Naive B cell (primary cell): ENCODE results near the gene SV2C. TPM values are rescaled to one million over a fixed set of nuclear protein-coding genes. Genes with fewer than 3 reads are reported as not detected.

Experiments used
- ATAC-seq, 2 donors: fragments of 150-1000 bp; cut with Tn5 transposase; 2 replicates each; pipeline ENCODE4 v1.10.0; 2021; ENCODE audit warnings: low read depth in 2 of 2, mild to moderate bottlenecking in 2 of 2, moderate library complexity in 2 of 2
- DNase-seq: peaks from one replicate; pipeline ENCODE4 v3.0.0; 2022
- H3K27ac Mint-ChIP-seq, 6 donors: one replicate each; pipeline ENCODE4 v1.8.0; 2020 to 2022; ENCODE audit warnings: mild to moderate bottlenecking in 6 of 6, mixed read lengths in 6 of 6, moderate library complexity in 5 of 6, inconsistent platforms in 2 of 6
- H3K27me3 Mint-ChIP-seq, 3 donors: one replicate each; pipeline ENCODE4 v1.8.0; 2021 to 2022; ENCODE audit warnings: mixed read lengths in 3 of 3, mild to moderate bottlenecking in 1 of 3
- H3K36me3 Mint-ChIP-seq, 2 donors: one replicate each; pipeline ENCODE4 v1.8.0; 2020 to 2022; ENCODE audit warnings: mixed read lengths in 2 of 2, inconsistent platforms in 1 of 2, mild to moderate bottlenecking in 1 of 2
- H3K4me1 Mint-ChIP-seq, 3 donors: one replicate each; pipeline ENCODE4 v1.8.0; 2020 to 2022; ENCODE audit warnings: mixed read lengths in 3 of 3, inconsistent platforms in 1 of 3, mild to moderate bottlenecking in 1 of 3, moderate library complexity in 1 of 3
- H3K4me3 Mint-ChIP-seq, 8 donors: one replicate each; pipeline ENCODE4 v1.8.0; 2020 to 2022; ENCODE audit warnings: mild to moderate bottlenecking in 8 of 8, mixed read lengths in 8 of 8, moderate library complexity in 8 of 8, inconsistent platforms in 2 of 8
- H3K9me3 Mint-ChIP-seq, 7 donors: one replicate each; pipeline ENCODE4 v1.8.0; 2020 to 2022; ENCODE audit warnings: mixed read lengths in 7 of 7, mild to moderate bottlenecking in 5 of 7, inconsistent platforms in 2 of 7, moderate library complexity in 1 of 7
- polyA plus RNA-seq, 6 donors: library from polyadenylated mRNA; unstranded; fragments of 300-500 nt; fragmentation: Illumina TruSeq; gene quantifications; one replicate each; pipeline ENCODE4 v1.2.3, GENCODE V29; 2021; ENCODE audit warnings: low read depth in 6 of 6

The SV2C gene
- polyA plus RNA-seq, 6 donors from 2014 or later, result not detected

DNA sequence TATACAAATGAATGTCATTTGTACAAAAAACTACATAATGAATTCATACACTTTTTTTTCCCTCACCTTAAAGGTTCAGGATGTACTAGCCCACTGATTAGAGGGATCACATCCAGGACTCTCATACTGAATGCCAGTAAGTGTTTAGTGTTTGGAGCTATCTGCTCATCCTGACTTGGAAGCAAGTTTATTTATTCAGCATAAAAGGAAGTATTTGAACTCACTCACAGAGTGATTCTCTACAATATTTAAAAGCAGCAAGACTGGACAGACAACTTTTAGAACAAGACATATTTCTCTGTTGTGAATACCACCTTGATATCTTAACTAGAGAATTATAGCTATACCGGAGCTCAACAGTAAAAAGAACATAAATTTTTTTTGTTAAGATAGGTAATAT lies 305.1 kb downstream of the SV2C start:
- Mint-ChIP-seq H3K27ac (no peak overlapping the region), H3K4me1 (peaks cover 12 to 18% (median 13%) of the 10 kb centered on the region in 3 donors), H3K4me3 (no peak overlapping the region), H3K9me3 (no peaks in the 10 kb centered on the region), H3K36me3 (no peaks in the 10 kb centered on the region), H3K27me3 (peaks cover 10 to 14% (median 13%) of the 10 kb centered on the region in 3 donors)
- DNase-seq (no peak), ATAC-seq (no peak)

DNA sequence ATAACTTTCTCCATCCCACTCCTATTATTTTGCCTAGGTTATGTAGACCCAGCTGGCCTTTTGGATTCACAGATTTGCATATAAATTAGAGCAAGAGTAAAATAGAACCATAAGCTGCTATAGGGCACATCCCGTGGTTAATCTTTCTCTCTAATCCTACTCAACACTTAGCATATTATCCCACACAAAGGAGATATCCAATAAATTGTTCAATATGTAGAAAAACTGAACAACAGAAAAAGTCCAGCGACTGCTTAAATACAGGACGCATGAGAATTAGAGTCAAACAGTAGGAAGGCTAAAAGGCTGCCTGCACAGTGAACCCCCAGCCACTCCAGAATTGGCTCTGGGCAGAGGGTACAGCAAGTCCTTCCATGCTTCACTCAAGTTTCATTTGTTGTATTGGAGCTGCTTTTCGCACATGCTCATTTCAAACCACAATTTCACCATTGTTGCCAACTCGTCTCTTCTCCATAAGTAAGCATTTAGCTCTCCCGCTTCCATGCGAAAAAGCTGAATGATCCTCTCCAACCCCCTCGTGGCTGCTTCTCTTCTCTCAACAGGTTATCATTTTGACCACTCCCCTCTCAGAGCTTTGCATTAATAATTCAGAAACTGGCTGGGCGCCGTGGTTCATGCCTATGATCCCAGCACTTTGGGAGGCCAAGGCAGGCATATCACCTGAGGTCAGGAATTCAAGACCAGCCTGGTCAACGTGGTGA lies 305.8 kb downstream of the SV2C start:
- DNase-seq, result no peak
- peaks cover 8 to 14% (median 13%) of the 10 kb centered on the region in 3 donors for H3K27me3 Mint-ChIP-seq
- peaks cover 12 to 18% (median 13%) of the 10 kb centered on the region in 3 donors for H3K4me1 Mint-ChIP-seq
- no peak for ATAC-seq
- H3K36me3 Mint-ChIP-seq, result no peaks in the 10 kb centered on the region
- peak overlapping the region in 1 of 6 donors; percentile 66 for H3K27ac Mint-ChIP-seq
- H3K9me3 Mint-ChIP-seq, result no peaks in the 10 kb centered on the region
- H3K4me3 Mint-ChIP-seq, result no peak overlapping the region

DNA sequence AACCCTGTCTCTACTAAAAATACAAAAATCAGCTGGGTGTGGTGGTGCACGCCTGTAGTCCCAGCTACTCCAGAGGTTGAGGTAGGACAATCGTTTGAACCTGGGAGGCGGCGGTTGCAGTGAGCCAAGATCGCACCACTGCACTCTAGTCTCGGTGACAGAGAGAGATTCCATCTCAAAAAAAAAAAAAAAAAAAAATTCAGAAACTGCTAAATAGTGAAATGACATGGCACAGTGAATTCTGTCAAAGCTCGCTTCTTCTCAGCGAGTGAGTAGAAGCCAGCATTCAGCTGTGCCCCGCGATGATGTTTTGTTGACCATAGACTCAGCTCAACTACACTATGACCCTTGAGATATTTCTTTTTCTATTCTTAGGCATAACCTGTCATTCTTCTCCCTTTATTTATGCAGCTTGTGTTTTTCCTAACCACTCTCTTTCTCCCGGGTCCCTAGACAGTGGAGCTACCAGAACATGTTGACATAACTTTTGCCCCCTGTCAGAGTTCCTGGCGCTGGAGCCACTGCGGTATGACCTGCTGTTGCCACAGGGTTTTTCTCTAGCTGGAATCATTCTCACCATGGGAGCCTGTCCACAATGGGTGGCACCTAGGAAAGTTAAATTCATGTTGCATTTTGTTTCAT lies 306.5 kb downstream of the SV2C start:
- no peak for ATAC-seq
- H3K36me3 Mint-ChIP-seq, result no peaks in the 10 kb centered on the region
- H3K27ac Mint-ChIP-seq, result peak overlapping the region in 2 of 6 donors; percentile 37 to 66
- DNase-seq, result no peak
- H3K9me3 Mint-ChIP-seq, result no peaks in the 10 kb centered on the region
- no peak overlapping the region for H3K4me3 Mint-ChIP-seq
- peaks cover 8 to 13% (median 10%) of the 10 kb centered on the region in 3 donors for H3K27me3 Mint-ChIP-seq
- H3K4me1 Mint-ChIP-seq, result peaks cover 12 to 18% (median 13%) of the 10 kb centered on the region in 3 donors

DNA sequence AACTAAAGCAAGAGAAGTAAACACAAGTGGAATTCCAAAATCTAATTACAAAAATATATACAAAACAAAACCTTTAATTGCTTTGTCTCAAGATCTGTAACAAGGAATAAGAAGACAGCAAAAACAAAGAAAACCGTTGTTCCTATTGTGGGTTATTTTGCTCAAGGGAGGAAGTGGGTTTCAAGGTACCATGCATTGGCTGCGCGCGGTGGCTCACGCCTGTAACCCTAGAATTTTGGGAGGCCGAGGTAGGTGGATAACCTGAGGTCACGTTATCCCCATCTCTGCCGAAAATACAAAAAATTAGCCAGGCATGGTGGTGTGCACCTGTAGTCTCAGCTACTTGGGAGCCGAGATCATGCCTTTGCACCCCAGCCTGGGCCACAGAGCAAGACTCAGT lies 307.8 kb downstream of the SV2C start:
- no peak for DNase-seq
- Mint-ChIP-seq H3K27me3 (peaks cover 6 to 13% (median 10%) of the 10 kb centered on the region in 3 donors), H3K4me1 (peaks cover 12 to 18% (median 13%) of the 10 kb centered on the region in 3 donors)

DNA sequence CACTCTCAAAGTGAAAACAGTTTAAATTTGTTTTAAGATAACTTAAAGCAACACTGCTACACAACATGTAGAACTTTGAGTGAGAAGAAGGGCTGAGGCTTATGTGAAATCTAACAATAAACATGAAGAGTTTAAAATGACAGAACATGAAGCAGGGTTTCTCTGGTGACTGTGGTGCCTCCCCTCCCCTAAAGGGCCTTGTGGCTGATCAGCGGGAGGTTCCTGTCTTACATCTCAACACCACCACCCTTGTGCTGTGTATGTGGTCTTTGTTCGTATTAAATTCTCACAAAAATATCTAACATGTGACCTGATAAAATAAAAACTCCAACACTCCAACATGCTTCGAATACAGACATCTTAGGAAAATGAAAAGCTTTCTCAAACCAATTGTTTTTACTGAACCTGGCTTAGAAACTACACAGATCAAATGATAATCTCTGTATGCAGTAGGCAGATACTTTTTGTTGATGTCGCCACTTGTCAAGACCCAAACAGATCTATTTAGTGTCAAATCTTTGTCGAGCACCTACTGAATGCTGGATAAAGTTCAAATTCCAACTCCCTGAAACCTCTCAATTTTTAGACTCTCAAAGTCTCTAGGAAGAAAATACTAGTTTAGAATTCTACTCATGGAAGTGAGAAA lies 310.0 kb downstream of the SV2C start:
- no peaks in the 10 kb centered on the region for H3K9me3 Mint-ChIP-seq
- H3K4me3 Mint-ChIP-seq, result no peak overlapping the region
- no peak for DNase-seq
- H3K36me3 Mint-ChIP-seq, result no peaks in the 10 kb centered on the region
- no peak overlapping the region for H3K27ac Mint-ChIP-seq
- no peak for ATAC-seq
- H3K4me1 Mint-ChIP-seq, result peaks cover 12 to 18% (median 13%) of the 10 kb centered on the region in 3 donors
- H3K27me3 Mint-ChIP-seq, result peaks cover 3 to 22% (median 10%) of the 10 kb centered on the region in 3 donors

More for the DNA sequence above, 307.8 kb downstream of the SV2C start:
- Mint-ChIP-seq H3K27ac (peak overlapping the region in 3 of 6 donors; percentile 62 to 86 (median 81)), H3K36me3 (no peaks in the 10 kb centered on the region), H3K4me3 (peak overlapping the region in 3 of 8 donors; percentile 6 to 61 (median 27)), H3K9me3 (no peaks in the 10 kb centered on the region)
- ATAC-seq, result peak; percentile 34 to 51

DNA sequence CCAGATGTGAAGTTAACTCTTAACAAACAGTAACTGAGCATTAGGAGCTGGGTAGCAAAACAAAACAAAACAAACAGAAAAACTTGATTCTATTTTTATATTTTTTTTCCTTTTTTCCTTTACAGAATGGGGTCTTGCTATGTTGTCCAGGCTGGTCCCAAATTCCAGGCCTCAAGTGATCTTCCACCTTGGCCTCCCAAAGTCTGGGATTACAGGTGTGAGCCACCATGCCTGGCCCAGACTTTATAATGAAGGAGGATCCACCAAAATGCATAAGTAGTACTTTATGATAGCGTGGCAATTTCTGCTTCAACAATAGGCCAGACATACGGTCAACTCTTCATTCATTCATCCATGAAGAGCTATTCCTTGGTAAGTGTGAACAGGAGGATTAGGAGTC lies 314.0 kb downstream of the SV2C start:
- peaks cover 15 to 16% (median 16%) of the 10 kb centered on the region in 3 donors for H3K4me1 Mint-ChIP-seq
- no peak overlapping the region for H3K4me3 Mint-ChIP-seq
- H3K27me3 Mint-ChIP-seq, result peaks cover 0 to 15% (median 4%) of the 10 kb centered on the region in 3 donors
- H3K9me3 Mint-ChIP-seq, result no peaks in the 10 kb centered on the region
- no peaks in the 10 kb centered on the region for H3K36me3 Mint-ChIP-seq
- DNase-seq, result no peak
- H3K27ac Mint-ChIP-seq, result no peak overlapping the region
- no peak for ATAC-seq

DNA sequence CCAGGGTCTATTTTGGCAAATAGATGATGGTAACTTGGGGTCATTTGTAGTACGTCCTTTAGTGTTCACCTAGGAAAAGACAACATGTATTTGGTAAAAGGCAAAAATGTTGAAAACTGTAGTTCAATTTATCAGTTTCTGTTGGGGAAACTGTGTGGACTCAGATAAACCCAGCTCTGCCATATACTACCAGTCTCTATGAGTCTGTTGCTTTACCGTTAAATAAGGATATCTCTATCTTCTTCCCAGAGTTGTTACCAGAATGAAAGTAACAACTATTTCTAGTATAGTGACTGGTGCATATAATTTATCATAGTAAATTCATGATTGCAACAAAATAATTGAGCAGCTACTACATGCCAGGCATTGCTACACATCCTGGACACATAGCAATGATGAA lies 316.1 kb downstream of the SV2C start:
- no peaks in the 10 kb centered on the region for H3K9me3 Mint-ChIP-seq
- peaks cover 0 to 15% (median 4%) of the 10 kb centered on the region in 3 donors for H3K27me3 Mint-ChIP-seq
- no peaks in the 10 kb centered on the region for H3K36me3 Mint-ChIP-seq
- peaks cover 21 to 30% (median 26%) of the 10 kb centered on the region in 3 donors for H3K4me1 Mint-ChIP-seq
- H3K27ac Mint-ChIP-seq, result no peak overlapping the region
- no peak overlapping the region for H3K4me3 Mint-ChIP-seq
- DNase-seq (no peak), ATAC-seq (no peak)

DNA sequence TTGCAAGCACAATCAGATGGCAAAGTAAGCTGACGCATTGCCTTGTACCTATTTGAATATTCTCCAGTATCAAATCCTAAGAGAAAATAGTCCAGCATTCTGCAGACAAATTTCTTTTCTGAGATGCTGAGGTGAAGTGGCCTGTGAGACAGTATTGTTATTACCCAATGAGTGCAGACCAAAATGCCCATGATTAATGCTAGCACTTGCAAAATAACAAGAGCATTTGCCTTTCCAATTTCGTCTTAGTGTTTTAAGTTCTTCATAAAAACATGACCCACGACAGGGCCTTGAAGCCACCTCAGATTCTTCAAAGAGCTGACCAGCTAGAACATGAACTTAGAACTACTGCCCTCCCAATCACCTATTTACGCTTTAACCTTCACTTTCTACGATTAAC lies 317.3 kb downstream of the SV2C start:
- no peak for DNase-seq
- peak overlapping the region in 1 of 8 donors; percentile 92 for H3K4me3 Mint-ChIP-seq

DNA sequence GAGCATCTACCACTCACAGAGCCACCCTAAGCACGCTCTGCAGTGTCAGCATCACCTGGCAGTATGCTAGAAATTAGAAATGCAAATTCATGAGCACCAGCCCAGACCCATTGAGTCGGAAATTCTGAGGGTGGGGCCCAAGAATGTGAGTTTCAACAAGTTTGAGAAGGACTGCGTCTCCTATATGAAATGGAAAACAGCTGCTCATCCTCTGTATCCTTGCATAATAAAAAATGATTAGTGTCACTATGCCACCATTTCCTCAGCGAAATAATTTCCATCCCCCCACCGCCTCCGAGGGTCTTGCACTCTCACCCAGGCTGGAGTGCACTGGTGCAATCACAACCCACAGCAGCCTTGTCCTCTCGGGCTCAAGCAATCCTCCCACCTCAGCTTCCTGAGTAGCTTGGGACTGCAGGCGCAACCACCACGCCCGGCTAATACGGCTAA lies 318.6 kb downstream of the SV2C start:
- peak; percentile 69 for DNase-seq
- no peaks in the 10 kb centered on the region for H3K9me3 Mint-ChIP-seq
- H3K36me3 Mint-ChIP-seq, result no peaks in the 10 kb centered on the region
- peak; percentile 29 to 32 for ATAC-seq
- H3K4me1 Mint-ChIP-seq, result peaks cover 35 to 50% (median 35%) of the 10 kb centered on the region in 3 donors
- H3K27me3 Mint-ChIP-seq, result peaks cover 0 to 9% (median 4%) of the 10 kb centered on the region in 3 donors
- peak overlapping the region; percentile 97 to 100 (median 99) for H3K27ac Mint-ChIP-seq
- peak overlapping the region; percentile 92 to 98 (median 95) for H3K4me3 Mint-ChIP-seq

More for the DNA sequence above, 317.3 kb downstream of the SV2C start:
- Mint-ChIP-seq H3K9me3 (no peaks in the 10 kb centered on the region), H3K4me1 (peaks cover 26 to 38% (median 35%) of the 10 kb centered on the region in 3 donors), H3K27me3 (peaks cover 0 to 15% (median 4%) of the 10 kb centered on the region in 3 donors), H3K27ac (peak overlapping the region in 2 of 6 donors; percentile 97 to 99), H3K36me3 (no peaks in the 10 kb centered on the region)
- ATAC-seq, result no peak

DNA sequence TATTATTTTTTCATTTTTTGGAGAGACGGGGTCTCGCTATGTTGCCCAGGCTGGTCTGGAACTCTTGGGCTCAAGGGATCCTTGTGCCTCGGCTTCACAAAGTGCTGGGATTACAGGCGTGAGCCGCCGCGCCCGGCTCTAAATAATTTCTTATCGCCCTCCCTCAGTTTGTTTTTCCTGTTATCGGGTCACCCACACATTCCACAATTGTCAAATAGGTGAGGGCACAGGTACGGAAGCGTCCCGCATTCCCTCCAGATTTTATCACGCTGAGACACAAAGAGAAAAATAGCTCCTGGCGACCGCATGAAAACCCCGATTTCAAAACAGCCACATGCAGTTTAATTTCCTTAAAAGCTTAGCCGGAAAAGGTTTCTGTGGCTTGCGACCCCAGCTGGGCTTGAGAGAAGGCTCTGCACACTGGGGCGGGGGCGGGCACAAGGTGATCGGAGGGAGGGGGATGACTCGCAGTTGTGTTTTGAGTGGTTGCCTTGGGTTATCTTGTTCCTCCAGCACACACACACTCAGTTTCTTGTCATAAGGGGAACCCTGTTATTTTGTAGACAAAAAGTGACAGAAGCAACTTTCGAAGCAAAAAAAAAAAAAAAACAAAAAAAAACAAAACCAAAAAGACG lies 319.2 kb downstream of the SV2C start:
- DNase-seq (peak; percentile 76), ATAC-seq (peak; percentile 67 to 68)
- H3K9me3 Mint-ChIP-seq, result no peaks in the 10 kb centered on the region
- peak overlapping the region; percentile 97 to 100 (median 99) for H3K27ac Mint-ChIP-seq
- H3K36me3 Mint-ChIP-seq, result no peaks in the 10 kb centered on the region
- peaks cover 0 to 7% (median 4%) of the 10 kb centered on the region in 3 donors for H3K27me3 Mint-ChIP-seq
- peak overlapping the region; percentile 92 to 98 (median 95) for H3K4me3 Mint-ChIP-seq
- H3K4me1 Mint-ChIP-seq, result peaks cover 35 to 53% (median 35%) of the 10 kb centered on the region in 3 donors

DNA sequence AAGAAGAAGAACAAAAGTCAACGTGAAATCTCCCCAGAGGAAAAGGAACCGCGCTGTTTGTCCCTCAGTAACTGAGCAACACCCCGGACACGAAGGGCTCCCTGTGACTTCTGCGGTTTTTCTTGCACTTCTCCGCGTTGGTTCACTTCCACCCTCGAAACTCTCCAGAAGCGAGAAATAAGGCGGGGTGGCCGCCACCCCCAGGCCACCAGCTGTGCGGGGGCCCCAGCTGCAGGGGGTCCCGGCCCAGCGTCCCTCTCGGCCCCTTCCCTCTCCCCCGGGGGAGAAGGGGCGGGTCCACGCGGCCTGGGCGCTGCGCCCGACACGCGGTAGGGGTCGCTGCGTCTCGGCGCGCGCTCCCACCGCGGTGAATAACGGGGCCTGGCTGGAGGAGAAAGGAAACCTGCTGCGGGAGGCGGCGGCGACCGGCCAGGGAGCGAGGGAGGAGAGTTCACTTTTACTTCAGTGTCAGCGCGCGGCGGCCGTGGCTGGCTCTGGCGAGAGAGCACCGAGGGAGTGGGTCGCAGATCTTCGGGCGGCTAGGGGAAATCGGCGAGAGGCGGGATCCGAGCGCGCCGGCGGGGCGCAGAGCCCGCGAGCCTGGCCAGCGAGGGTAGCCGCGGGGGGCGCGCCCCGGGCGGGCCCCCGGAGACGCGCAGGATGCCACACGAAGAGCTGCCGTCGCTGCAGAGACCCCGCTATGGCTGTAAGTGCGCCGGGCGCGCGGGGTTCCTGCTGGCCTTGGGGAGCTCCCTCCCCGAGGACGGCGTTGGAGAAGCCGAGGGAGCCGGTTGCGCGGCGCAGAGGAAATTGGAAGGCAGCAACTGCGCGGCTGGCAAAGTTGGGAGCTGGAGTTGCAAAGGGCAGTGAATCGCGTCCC lies 319.9 kb downstream of the SV2C start, which contains the start of gene IQGAP2:
IQGAP2 (plus strand) TSS at position 400 of the 880 bp plus-strand sequence; CDS start at position 661, 261 bp downstream.
- no peaks in the 10 kb centered on the region for H3K9me3 Mint-ChIP-seq
- H3K4me1 Mint-ChIP-seq, result peaks cover 35 to 53% (median 35%) of the 10 kb centered on the region in 3 donors
- H3K27me3 Mint-ChIP-seq, result peaks cover 0 to 7% (median 4%) of the 10 kb centered on the region in 3 donors
- peak; percentile 63 to 66 for ATAC-seq
- H3K4me3 Mint-ChIP-seq, result peak within 1 kb of the TSS; percentile 92 to 98 (median 95)
- no peaks in the 10 kb centered on the region for H3K36me3 Mint-ChIP-seq
- H3K27ac Mint-ChIP-seq, result peak within 1 kb of the TSS; percentile 97 to 100 (median 99)
- DNase-seq, result peak; percentile 92
